Transverse colon (tissue), 4 donors: ENCODE results near the gene LTBP4.

Source experiments
- EP300 ChIP-seq: sonication (generic); formaldehyde crosslinking; IDR thresholded peaks from one replicate; pipeline ENCODE4 v1.6.1; 2017; ENCODE audit warnings: antibody characterized with exemption, low read depth
- POLR2A ChIP-seq: fragments of 450-650 bp; IDR thresholded peaks from one replicate; pipeline ENCODE4 v1.6.1; 2016; ENCODE audit warnings: antibody characterized with exemption, mild to moderate bottlenecking, moderate library complexity
- POLR2AphosphoS5 ChIP-seq, 3 donors: sonication (generic); formaldehyde crosslinking; IDR thresholded peaks; one replicate each; pipeline ENCODE4 v1.6.1; 2016; ENCODE audit warnings: antibody characterized with exemption in 3 of 3
- TF ChIP-seq, protein P1 (sequence below), 5 experiments: fragments of 200-600 bp in 3 of 5; fragments of 450-650 bp in 2 of 5; sonication (generic) in 3 of 5; IDR thresholded peaks; 1 replicate in 2 of 5; 2 replicates in 3 of 5; pipeline ENCODE4 v1.5.1; 2016 to 2017; ENCODE audit warnings: antibody characterized with exemption in 5 of 5, inconsistent platforms in 3 of 5, mild to moderate bottlenecking in 2 of 5, moderate library complexity in 1 of 5

DNA sequence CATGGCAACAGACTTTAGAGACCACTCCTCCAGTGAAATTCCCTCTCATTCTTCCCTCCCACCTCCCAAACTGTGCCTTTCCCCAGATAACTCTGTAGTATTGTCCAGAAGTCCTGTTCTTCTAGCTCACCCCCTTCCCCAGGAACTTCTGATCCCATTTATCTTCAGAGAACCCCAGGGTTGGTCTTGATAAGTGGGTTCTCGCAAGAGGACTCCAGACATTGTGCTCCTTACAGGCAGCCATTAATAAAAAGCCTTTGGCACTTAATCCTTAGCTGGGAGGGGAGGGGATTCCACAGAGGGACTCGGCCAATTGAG, 1.9 kb downstream of the LTBP4 start:
- TF ChIP-seq, protein P1, sequence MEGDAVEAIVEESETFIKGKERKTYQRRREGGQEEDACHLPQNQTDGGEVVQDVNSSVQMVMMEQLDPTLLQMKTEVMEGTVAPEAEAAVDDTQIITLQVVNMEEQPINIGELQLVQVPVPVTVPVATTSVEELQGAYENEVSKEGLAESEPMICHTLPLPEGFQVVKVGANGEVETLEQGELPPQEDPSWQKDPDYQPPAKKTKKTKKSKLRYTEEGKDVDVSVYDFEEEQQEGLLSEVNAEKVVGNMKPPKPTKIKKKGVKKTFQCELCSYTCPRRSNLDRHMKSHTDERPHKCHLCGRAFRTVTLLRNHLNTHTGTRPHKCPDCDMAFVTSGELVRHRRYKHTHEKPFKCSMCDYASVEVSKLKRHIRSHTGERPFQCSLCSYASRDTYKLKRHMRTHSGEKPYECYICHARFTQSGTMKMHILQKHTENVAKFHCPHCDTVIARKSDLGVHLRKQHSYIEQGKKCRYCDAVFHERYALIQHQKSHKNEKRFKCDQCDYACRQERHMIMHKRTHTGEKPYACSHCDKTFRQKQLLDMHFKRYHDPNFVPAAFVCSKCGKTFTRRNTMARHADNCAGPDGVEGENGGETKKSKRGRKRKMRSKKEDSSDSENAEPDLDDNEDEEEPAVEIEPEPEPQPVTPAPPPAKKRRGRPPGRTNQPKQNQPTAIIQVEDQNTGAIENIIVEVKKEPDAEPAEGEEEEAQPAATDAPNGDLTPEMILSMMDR (IDR thresholded peaks at IDR 0.05): no peak
- TF ChIP-seq EP300: no peak
- no peak for TF ChIP-seq POLR2AphosphoS5 (IDR thresholded peaks at IDR 0.05)
- TF ChIP-seq POLR2A: no peak
